Measurements from ENCODE around the gene JAZF1. TPM values are rescaled to one million over a fixed set of nuclear protein-coding genes. Genes with fewer than 3 reads are reported as not detected.

The JAZF1 gene
- total and polyA plus RNA-seq, 2 of the 8 experiments (the other 6 are each of a cell fraction or from before 2014, with no cell fraction given): 2.6 to 21.8 TPM

DNA sequence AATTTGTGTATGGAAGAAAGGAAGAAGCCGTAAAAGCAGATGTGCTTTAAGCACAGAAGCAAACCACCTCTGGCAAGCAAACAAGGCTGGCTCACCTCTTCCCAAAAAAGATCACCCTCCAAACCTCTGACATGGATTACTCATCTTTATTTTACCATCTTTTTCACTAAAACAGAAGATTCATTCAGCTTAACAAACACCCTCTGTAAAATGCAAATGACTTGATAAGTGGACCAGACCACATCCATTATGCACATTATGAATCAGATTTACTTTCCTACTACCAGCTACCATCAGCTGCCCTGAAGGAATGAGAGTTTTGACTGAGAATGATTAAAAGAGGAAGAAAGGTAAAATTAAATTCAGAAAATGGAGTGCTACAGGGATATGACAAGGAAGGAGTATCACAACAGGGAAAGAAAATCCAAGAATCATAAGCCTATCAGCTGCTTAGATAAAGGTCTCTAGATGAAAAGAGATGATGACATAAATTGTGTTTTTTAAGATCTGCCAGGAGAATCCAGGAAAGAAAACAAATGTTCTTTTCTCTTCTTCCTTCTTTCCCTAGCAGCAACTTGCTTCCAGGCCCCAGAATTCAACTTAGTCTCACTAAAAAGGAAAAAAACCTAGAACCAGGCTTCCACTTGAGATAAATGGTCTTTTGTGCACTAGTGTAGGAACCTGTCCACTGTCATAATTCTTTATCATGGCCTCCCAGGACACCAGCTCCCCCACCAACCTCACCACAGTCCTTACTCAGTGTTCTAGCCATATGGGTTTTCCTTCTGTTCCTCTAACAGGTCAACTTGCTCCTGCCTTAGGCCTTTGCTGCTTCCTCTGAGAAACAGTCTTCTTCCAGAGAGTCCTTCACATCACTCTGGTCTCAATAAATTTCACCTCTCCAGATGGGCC is 47.4 kb downstream of the JAZF1 start (continued):
- TF ChIP-seq, protein P1, sequence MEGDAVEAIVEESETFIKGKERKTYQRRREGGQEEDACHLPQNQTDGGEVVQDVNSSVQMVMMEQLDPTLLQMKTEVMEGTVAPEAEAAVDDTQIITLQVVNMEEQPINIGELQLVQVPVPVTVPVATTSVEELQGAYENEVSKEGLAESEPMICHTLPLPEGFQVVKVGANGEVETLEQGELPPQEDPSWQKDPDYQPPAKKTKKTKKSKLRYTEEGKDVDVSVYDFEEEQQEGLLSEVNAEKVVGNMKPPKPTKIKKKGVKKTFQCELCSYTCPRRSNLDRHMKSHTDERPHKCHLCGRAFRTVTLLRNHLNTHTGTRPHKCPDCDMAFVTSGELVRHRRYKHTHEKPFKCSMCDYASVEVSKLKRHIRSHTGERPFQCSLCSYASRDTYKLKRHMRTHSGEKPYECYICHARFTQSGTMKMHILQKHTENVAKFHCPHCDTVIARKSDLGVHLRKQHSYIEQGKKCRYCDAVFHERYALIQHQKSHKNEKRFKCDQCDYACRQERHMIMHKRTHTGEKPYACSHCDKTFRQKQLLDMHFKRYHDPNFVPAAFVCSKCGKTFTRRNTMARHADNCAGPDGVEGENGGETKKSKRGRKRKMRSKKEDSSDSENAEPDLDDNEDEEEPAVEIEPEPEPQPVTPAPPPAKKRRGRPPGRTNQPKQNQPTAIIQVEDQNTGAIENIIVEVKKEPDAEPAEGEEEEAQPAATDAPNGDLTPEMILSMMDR (IDR thresholded peaks at IDR 0.05; ENCODE audit: control extremely low read depth in 1 of 3, insufficient read depth in 1 of 3, low read depth in 1 of 3, low read length in 3 of 3): no peak

Data from H1 (cell line).